Fibroblast of villous mesenchyme (primary cell): ENCODE measurements around the gene LRP1. TPM values are rescaled to one million over a fixed set of nuclear protein-coding genes. Genes with fewer than 3 reads are reported as not detected.

ENCODE experiments used
- DNase-seq: peaks from one replicate; pipeline ENCODE4 v3.0.0-alpha.2; 2010; ENCODE audit warnings: low read depth
- H3K4me3 ChIP-seq: 2 replicates; pipeline ENCODE4 v1.5.1; 2011; ENCODE audit warnings: low read depth, mild to moderate bottlenecking, low read length
- CTCF ChIP-seq: IDR thresholded peaks from 2 replicates; pipeline ENCODE4 v1.5.1; 2012; ENCODE audit warnings: low read depth, mild to moderate bottlenecking, low read length; ENCODE audit not compliant: insufficient read depth
- total RNA-seq: library from RNA; depleted of rRNA; stranded (reverse); fragments of >200 nt; gene quantifications from 2 replicates; pipeline ENCODE4 v1.2.3, GENCODE V29; 2012

The LRP1 gene
- total RNA-seq, 1 donor: 228 TPM

- no peak for DNase-seq
- TF ChIP-seq CTCF: no peak
- H3K4me3 ChIP-seq: peak overlapping the region; percentile 76
Observed at GRCh38 chr12:57239587-57240065, 111.3 kb downstream of the LRP1 start.

- TF ChIP-seq CTCF: no peak
- peak overlapping the region; percentile 76 for H3K4me3 ChIP-seq
- peak; percentile 66 for DNase-seq
Observed at GRCh38 chr12:57240066-57240921, 112.0 kb downstream of the LRP1 start.

- H3K4me3 ChIP-seq: peak overlapping the region; percentile 76
- peak; percentile 21 for DNase-seq
- no peak for TF ChIP-seq CTCF
Observed at GRCh38 chr12:57240926-57241401, 112.7 kb downstream of the LRP1 start.

GRCh38 chr12:57241402-57242310 lies 113.4 kb downstream of the LRP1 start:
- H3K4me3 ChIP-seq: peak overlapping the region; percentile 76

GRCh38 chr12:57242329-57242690 lies 114.0 kb downstream of the LRP1 start:
- H3K4me3 ChIP-seq: no peak overlapping the region
- no peak for TF ChIP-seq CTCF
- no peak for DNase-seq

More at GRCh38 chr12:57241402-57242310, 113.4 kb downstream of the LRP1 start:
- no peak for TF ChIP-seq CTCF
- no peak for DNase-seq

GRCh38 chr12:57242691-57243454 lies 114.6 kb downstream of the LRP1 start:
- peak; percentile 46 for DNase-seq
- TF ChIP-seq CTCF: peak; percentile 64
- peak overlapping the region; percentile 47 for H3K4me3 ChIP-seq
